ENCODE data around the gene CPHXL2.

The CPHXL2 gene

GRCh38 chr16:75676909-75677308 is at the start of gene CPHXL2:
TSS of gene CPHXL2 (minus strand) at chr16:75677009. CDS start at chr16:75676999, 10 bp downstream.
- Histone ChIP-seq H3K4me1 (ENCODE audit: low read length) (no peaks in the 10 kb centered on the region), H3K36me3 (replicated peaks; ENCODE audit: insufficient read depth, low read length) (no peaks in the 10 kb centered on the region), H4K20me1 (ENCODE audit: insufficient read depth, low read length) (no peaks in the 10 kb centered on the region), H3K27ac (ENCODE audit: low read length) (no peak within 1 kb of the TSS), H3K27me3 (replicated peaks; ENCODE audit: insufficient read depth, low read length) (no peaks in the 10 kb centered on the region), H2AFZ (ENCODE audit: low read length) (no peak within 1 kb of the TSS), H3K79me2 (ENCODE audit: low read length) (no peaks in the 10 kb centered on the region), H3K4me2 (ENCODE audit: low read depth, low read length) (no peak within 1 kb of the TSS), H3K9me3 (replicated peaks; ENCODE audit: insufficient read depth, low read length) (no peaks in the 10 kb centered on the region), H3K9ac (ENCODE audit: low read length) (no peak within 1 kb of the TSS), H3K9me2 (replicated peaks; ENCODE audit: insufficient read depth, low read length) (no peaks in the 10 kb centered on the region), H3F3A (ENCODE audit: insufficient read depth, low read length) (no peaks in the 10 kb centered on the region), H3K4me3 (ENCODE audit: low read length) (no peak within 1 kb of the TSS)
- no peak for TF ChIP-seq CTCF (IDR thresholded peaks at IDR 0.05; ENCODE audit: low read length)
- TF ChIP-seq EZH2 (optimal IDR thresholded peaks at IDR 0.05; ENCODE audit: low read depth, low read length), result no peak
- TF ChIP-seq EZH2phosphoT487 (IDR thresholded peaks at IDR 0.05; ENCODE audit: low read length), result no peak
- no peak for DNase-seq

- Histone ChIP-seq H2AFZ (ENCODE audit: low read length) (no peak within 1 kb of the TSS), H3K9me2 (replicated peaks; ENCODE audit: insufficient read depth, low read length) (no peaks in the 10 kb centered on the region), H3K9me3 (replicated peaks; ENCODE audit: insufficient read depth, low read length) (no peaks in the 10 kb centered on the region), H3K4me1 (ENCODE audit: low read length) (no peaks in the 10 kb centered on the region), H3F3A (ENCODE audit: insufficient read depth, low read length) (no peaks in the 10 kb centered on the region), H3K27me3 (replicated peaks; ENCODE audit: insufficient read depth, low read length) (no peaks in the 10 kb centered on the region), H3K36me3 (replicated peaks; ENCODE audit: insufficient read depth, low read length) (no peaks in the 10 kb centered on the region), H3K4me2 (ENCODE audit: low read depth, low read length) (no peak within 1 kb of the TSS), H3K27ac (ENCODE audit: low read length) (no peak within 1 kb of the TSS), H3K4me3 (ENCODE audit: low read length) (no peak within 1 kb of the TSS), H3K79me2 (ENCODE audit: low read length) (no peaks in the 10 kb centered on the region), H3K9ac (ENCODE audit: low read length) (no peak within 1 kb of the TSS), H4K20me1 (ENCODE audit: insufficient read depth, low read length) (no peaks in the 10 kb centered on the region)
- TF ChIP-seq EZH2phosphoT487 (IDR thresholded peaks at IDR 0.05; ENCODE audit: low read length), result no peak
- TF ChIP-seq CTCF (IDR thresholded peaks at IDR 0.05; ENCODE audit: low read length), result no peak
- no peak for TF ChIP-seq EZH2 (optimal IDR thresholded peaks at IDR 0.05; ENCODE audit: low read depth, low read length)
- DNase-seq, result no peak
Observed at GRCh38 chr16:75726390-75726789, 49.6 kb upstream of the CPHXL2 start, which contains the start of gene CPHXL. TSS of gene CPHXL (minus strand) at chr16:75726490. CDS start at chr16:75726442, 48 bp downstream.

GRCh38 chr16:75718452-75718851 is 41.6 kb upstream of the CPHXL2 start:
- H3K27ac ChIP-seq (ENCODE audit: low read length), result no peak overlapping the region
- no peaks in the 10 kb centered on the region for H3K79me2 ChIP-seq (ENCODE audit: low read length)
- no peak overlapping the region for H3K9ac ChIP-seq (ENCODE audit: low read length)
- no peaks in the 10 kb centered on the region for H3F3A ChIP-seq (ENCODE audit: insufficient read depth, low read length)
- H3K9me3 ChIP-seq (replicated peaks; ENCODE audit: insufficient read depth, low read length), result no peaks in the 10 kb centered on the region
- no peaks in the 10 kb centered on the region for H3K9me2 ChIP-seq (replicated peaks; ENCODE audit: insufficient read depth, low read length)
- DNase-seq, result no peak
- H3K27me3 ChIP-seq (replicated peaks; ENCODE audit: insufficient read depth, low read length), result no peaks in the 10 kb centered on the region
- no peaks in the 10 kb centered on the region for H3K4me1 ChIP-seq (ENCODE audit: low read length)
- no peak overlapping the region for H3K4me2 ChIP-seq (ENCODE audit: low read depth, low read length)
- no peak overlapping the region for H3K4me3 ChIP-seq (ENCODE audit: low read length)
- TF ChIP-seq EZH2 (optimal IDR thresholded peaks at IDR 0.05; ENCODE audit: low read depth, low read length) (no peak), CTCF (IDR thresholded peaks at IDR 0.05; ENCODE audit: low read length) (no peak), EZH2phosphoT487 (IDR thresholded peaks at IDR 0.05; ENCODE audit: low read length) (no peak)
- H4K20me1 ChIP-seq (ENCODE audit: insufficient read depth, low read length), result no peaks in the 10 kb centered on the region
- no peaks in the 10 kb centered on the region for H3K36me3 ChIP-seq (replicated peaks; ENCODE audit: insufficient read depth, low read length)
- H2AFZ ChIP-seq (ENCODE audit: low read length), result no peak overlapping the region

All from MM.1S (cell line).